Caco-2 (cell line): Measurements from ENCODE around the gene ZNF280C. TPM values are rescaled to one million over a fixed set of nuclear protein-coding genes. Genes with fewer than 3 reads are reported as not detected.

Experiments used
- BruUV-seq: library from RNA; stranded (reverse); fragments of 400-500 nt; replicated peaks from 2 replicates; lab custom pipeline; 2021; lab: Mats Ljungman, UMichigan
- CTCF ChIA-PET: fragments of 300-600 bp; sonication (Branson Sonifier 250); formaldehyde crosslinking; loops from one replicate; lab custom pipeline; 2022; ENCODE audit warnings: antibody characterized with exemption; lab: Charles Lee
- POLR2A ChIA-PET: fragments of 300-600 bp; sonication (Branson Sonifier 250); formaldehyde crosslinking; loops from one replicate; lab custom pipeline; 2022; ENCODE audit warnings: antibody characterized with exemption; lab: Charles Lee
- DNase-seq, 2 experiments: peaks; one replicate each; pipeline versions ENCODE4 v3.0.0 to v3.0.0-alpha.2; 2020 to 2022
- H3K27me3 ChIP-seq: replicated peaks from 2 replicates; pipeline ENCODE4 v1.6.0; 2011; ENCODE audit warnings: low read length; ENCODE audit not compliant: control insufficient read depth, insufficient read depth
- H3K36me3 ChIP-seq: 2 replicates; pipeline ENCODE4 v1.5.1; 2011; ENCODE audit warnings: low read length; ENCODE audit not compliant: control insufficient read depth, insufficient read depth
- H3K4me1 ChIP-seq: fragments of 250-450 bp; sonication (Bioruptor Pico); 2 replicates; pipeline ENCODE4 v1.5.1; 2020; ENCODE audit warnings: mild to moderate bottlenecking
- H3K4me3 ChIP-seq: 2 replicates; pipeline ENCODE4 v1.5.1; 2011; ENCODE audit warnings: low read depth, mild to moderate bottlenecking, control low read depth, low read length
- H3K9me3 ChIP-seq: fragments of 250-450 bp; sonication (Bioruptor Pico); 2 replicates; pipeline ENCODE4 v1.5.1; 2020; ENCODE audit warnings: mild to moderate bottlenecking, moderate library complexity
- H3K27ac Mint-ChIP-seq: one replicate; pipeline ENCODE4 v1.8.0; 2022; ENCODE audit warnings: mixed read lengths; ENCODE audit not compliant: unreplicated experiment
- H3K27me3 Mint-ChIP-seq: one replicate; pipeline ENCODE4 v1.8.0; 2022; ENCODE audit warnings: mixed read lengths; ENCODE audit not compliant: insufficient read depth, unreplicated experiment
- H3K36me3 Mint-ChIP-seq: one replicate; pipeline ENCODE4 v1.8.0; 2022; ENCODE audit warnings: mild to moderate bottlenecking, mixed read lengths; ENCODE audit not compliant: insufficient read depth, unreplicated experiment
- H3K4me1 Mint-ChIP-seq: one replicate; pipeline ENCODE4 v1.8.0; 2022; ENCODE audit warnings: low read depth, mixed read lengths; ENCODE audit not compliant: unreplicated experiment
- H3K4me3 Mint-ChIP-seq: one replicate; pipeline ENCODE4 v1.8.0; 2022; ENCODE audit warnings: mild to moderate bottlenecking, moderate library complexity, mixed read lengths; ENCODE audit not compliant: unreplicated experiment
- H3K9me3 Mint-ChIP-seq: one replicate; pipeline ENCODE4 v1.8.0; 2022; ENCODE audit warnings: mixed read lengths; ENCODE audit not compliant: unreplicated experiment
- CTCF ChIP-seq, 2 experiments: fragments of 200-600 bp in 1 of 2; IDR thresholded peaks; 1 replicate in 1 of 2; 2 replicates in 1 of 2; pipeline versions ENCODE4 v1.5.1 to v1.8.0; 2011 to 2022; ENCODE audit warnings: antibody characterized with exemption in 1 of 2, control low read depth in 1 of 2, inconsistent platforms in 1 of 2, low read depth in 1 of 2, low read length in 1 of 2, mild to moderate bottlenecking in 1 of 2, moderate library complexity in 1 of 2; ENCODE audit not compliant: insufficient read depth in 1 of 2, severe bottlenecking in 1 of 2, unreplicated experiment in 1 of 2
- intact Hi-C: fragments of 100-400 bp; cut with micrococcal nuclease; formaldehyde crosslinking; loops from one replicate; pipeline ENCODE4 v1.10.0; 2022; ENCODE audit not compliant: unreplicated experiment
- total RNA-seq: library from RNA; stranded (reverse); gene quantifications from 2 replicates; pipeline ENCODE4 v1.2.3, GENCODE V29; 2022

ZNF280C gene
- total RNA-seq, 1 experiment from 2014 or later, result 6.4 TPM

GRCh38 chrX:130186651-130187050 is 82.0 kb downstream of the ZNF280C start:
- H3K27me3 ChIP-seq, result no peaks in the 10 kb centered on the region
- POLR2A ChIA-PET, result no interaction called here
- Mint-ChIP-seq H3K4me3 (no peak overlapping the region), H3K36me3 (no peaks in the 10 kb centered on the region), H3K4me1 (peaks cover 4% of the 10 kb centered on the region), H3K27me3 (no peaks in the 10 kb centered on the region), H3K27ac (no peak overlapping the region), H3K9me3 (no peaks in the 10 kb centered on the region)
- CTCF ChIA-PET, result no interaction called here
- no peaks in the 10 kb centered on the region for H3K9me3 ChIP-seq
- no peak for DNase-seq
- no peaks in the 10 kb centered on the region for H3K36me3 ChIP-seq
- no peaks in the 10 kb centered on the region for H3K4me1 ChIP-seq
- intact Hi-C loops, result no loop called here
- no peak overlapping the region for H3K4me3 ChIP-seq
- TF ChIP-seq CTCF (IDR thresholded peaks at IDR 0.05; ENCODE audit: insufficient read depth in 1 of 2, low read depth in 1 of 2, low read length in 1 of 2, severe bottlenecking in 1 of 2, unreplicated experiment in 1 of 2), result no peak
- no TSS peak for BruUV-seq

GRCh38 chrX:130184857-130185256 is 83.8 kb downstream of the ZNF280C start:
- no peaks in the 10 kb centered on the region for H3K27me3 Mint-ChIP-seq
- peaks cover 4% of the 10 kb centered on the region for H3K4me1 Mint-ChIP-seq
- no peak overlapping the region for H3K4me3 Mint-ChIP-seq
- TF ChIP-seq CTCF (IDR thresholded peaks at IDR 0.05; ENCODE audit: insufficient read depth in 1 of 2, low read depth in 1 of 2, low read length in 1 of 2, severe bottlenecking in 1 of 2, unreplicated experiment in 1 of 2), result no peak
- Histone ChIP-seq H3K27me3 (no peaks in the 10 kb centered on the region), H3K36me3 (no peaks in the 10 kb centered on the region), H3K4me1 (no peaks in the 10 kb centered on the region), H3K4me3 (no peak overlapping the region), H3K9me3 (no peaks in the 10 kb centered on the region)
- intact Hi-C loops, result no loop called here
- BruUV-seq, result no TSS peak
- H3K27ac Mint-ChIP-seq, result no peak overlapping the region
- ChIA-PET CTCF (no interaction called here), POLR2A (no interaction called here)
- no peaks in the 10 kb centered on the region for H3K9me3 Mint-ChIP-seq
- H3K36me3 Mint-ChIP-seq, result no peaks in the 10 kb centered on the region
- DNase-seq, result no peak

GRCh38 chrX:130184168-130184567 is 84.5 kb downstream of the ZNF280C start:
- Histone ChIP-seq H3K4me1 (no peaks in the 10 kb centered on the region), H3K9me3 (no peaks in the 10 kb centered on the region), H3K27me3 (no peaks in the 10 kb centered on the region), H3K4me3 (no peak overlapping the region), H3K36me3 (no peaks in the 10 kb centered on the region)
- Mint-ChIP-seq H3K36me3 (no peaks in the 10 kb centered on the region), H3K4me3 (no peak overlapping the region), H3K4me1 (peaks cover 4% of the 10 kb centered on the region), H3K27me3 (no peaks in the 10 kb centered on the region), H3K9me3 (no peaks in the 10 kb centered on the region), H3K27ac (no peak overlapping the region)
- ChIA-PET POLR2A (no interaction called here), CTCF (no interaction called here)
- no peak for TF ChIP-seq CTCF (IDR thresholded peaks at IDR 0.05; ENCODE audit: insufficient read depth in 1 of 2, low read depth in 1 of 2, low read length in 1 of 2, severe bottlenecking in 1 of 2, unreplicated experiment in 1 of 2)
- no peak for DNase-seq
- intact Hi-C loops, result no loop called here
- no TSS peak for BruUV-seq
